ENCODE results near the gene TPPP.
"Not testable (repeated sequence)": the region's sequence is repeated elsewhere in the genome, so short reads cannot be mapped to it uniquely, and the experiment has no call there.

Gene TPPP

GRCh38 chr5:643811-644271, 49.3 kb downstream of the TPPP start:
- no peak for DNase-seq

- peak; percentile 54 for DNase-seq
These were observed 49.8 kb downstream of the TPPP start for GRCh38 chr5:643351-643801.

- DNase-seq, result no peak
These were observed 50.7 kb downstream of the TPPP start for GRCh38 chr5:642481-642880.

DNA sequence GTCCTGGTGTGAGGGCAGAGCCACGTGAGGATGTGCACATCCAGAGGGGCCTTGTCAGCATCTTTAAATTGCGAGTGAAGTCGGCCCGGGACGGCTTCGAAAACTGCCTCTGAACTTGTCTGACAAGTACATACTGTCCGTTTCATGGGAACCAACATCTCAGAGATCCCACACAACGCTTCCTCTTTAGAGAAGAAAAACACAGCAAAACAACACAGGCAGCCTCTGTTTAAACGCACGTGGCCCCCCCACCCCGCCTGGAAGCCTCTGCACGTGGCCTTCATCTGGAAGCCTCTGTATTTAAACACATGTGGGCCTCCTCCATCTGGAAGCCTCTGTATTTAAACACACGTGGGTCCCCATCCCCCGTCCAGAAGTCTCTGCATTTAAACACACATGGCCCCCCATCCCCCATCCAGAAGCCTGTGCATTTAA, 51.8 kb downstream of the TPPP start:
- DNase-seq, result no peak

GRCh38 chr5:640461-641330, 52.5 kb downstream of the TPPP start:
- peak; percentile 50 for DNase-seq

- peak; percentile 57 for DNase-seq
These were observed 53.5 kb downstream of the TPPP start for GRCh38 chr5:639584-640213.

GRCh38 chr5:639253-639530, 54.0 kb downstream of the TPPP start:
- peak; percentile 53 for DNase-seq

- peak; percentile 42 for DNase-seq
These were observed 54.5 kb downstream of the TPPP start for GRCh38 chr5:638501-639252.

GRCh38 chr5:637581-638450, 55.3 kb downstream of the TPPP start:
- DNase-seq, result peak; percentile 54

- peak; percentile 59 for DNase-seq
These were observed 56.2 kb downstream of the TPPP start for GRCh38 chr5:636951-637350.

DNA sequence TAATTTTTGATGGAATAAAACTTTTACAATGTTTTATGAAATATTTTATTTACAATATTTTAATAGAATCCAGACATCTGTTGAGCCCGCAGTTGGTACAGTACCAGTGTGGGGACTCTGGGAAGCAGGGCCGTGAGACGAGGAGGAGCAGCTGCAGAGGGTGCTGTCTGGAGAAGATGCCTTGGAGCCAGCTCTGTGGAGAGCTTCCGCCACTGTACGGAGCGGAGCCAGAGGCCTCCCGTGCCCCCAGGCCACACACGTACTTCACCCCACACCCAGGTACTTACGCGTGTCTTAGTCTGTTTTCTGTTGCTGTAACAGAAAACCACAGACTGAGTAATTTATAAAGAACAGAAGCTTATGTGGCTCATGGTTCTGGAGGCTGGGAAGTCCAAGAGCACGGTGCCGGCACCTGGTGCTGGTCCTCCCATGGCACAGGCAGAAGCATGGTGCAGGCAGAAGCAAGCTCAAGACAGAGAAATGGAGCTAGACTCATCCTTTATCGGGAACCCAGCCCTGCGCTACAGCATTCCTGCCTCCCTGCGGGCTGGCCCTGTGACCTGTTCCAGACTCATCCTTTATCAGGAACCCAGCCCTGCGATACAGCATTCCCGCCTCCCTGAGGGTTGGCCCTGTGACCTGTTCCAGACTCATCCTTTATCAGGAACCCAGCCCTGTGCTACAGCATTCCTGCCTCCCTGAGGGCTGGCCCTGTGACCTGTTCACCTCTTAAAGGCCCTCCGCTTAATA, 57.7 kb downstream of the TPPP start:
- peak; percentile 41 for DNase-seq

DNA sequence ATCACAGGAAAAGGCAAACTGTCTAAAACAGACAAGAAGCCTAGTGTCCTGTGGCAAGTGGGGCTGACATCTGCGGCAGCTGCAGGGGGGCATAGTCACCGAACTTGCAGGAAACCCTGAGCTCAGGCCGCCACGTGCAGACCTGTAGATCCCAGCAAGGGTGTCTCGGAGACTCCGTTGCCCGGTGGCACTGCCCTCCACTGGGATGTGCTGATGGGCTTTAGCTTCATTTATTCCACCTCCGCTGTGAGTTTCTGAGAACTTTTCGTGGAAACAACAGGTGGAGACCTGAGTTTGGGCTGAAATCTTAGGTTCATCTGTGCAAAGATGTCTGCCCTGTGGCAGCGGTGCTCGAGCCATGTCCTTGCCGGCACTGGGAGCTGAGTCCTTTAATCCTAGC, 59.0 kb downstream of the TPPP start:
- DNase-seq, result peak; percentile 53

DNA sequence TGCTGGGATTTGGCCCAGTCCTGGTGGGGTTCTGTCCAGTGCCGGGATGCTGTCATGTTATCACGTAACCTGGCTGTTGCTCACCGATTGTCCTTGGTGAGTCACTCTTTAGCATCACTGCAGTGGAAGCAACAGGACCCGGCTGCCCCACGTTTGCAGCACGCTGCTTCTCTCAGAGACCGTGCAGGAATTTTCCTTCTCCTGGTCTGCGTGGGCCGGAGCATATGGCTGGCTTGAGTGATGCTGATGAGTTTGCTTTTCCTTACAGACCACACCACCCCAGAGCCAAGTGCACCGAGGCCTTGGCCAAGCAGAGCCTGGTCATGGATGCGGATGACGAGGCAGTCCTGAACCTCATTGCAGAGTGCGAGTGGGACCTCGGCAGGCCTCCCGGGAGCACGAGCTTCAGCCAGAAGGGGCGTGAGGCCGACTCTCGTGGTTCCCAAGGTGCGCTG, 59.6 kb downstream of the TPPP start:
- DNase-seq, result peak; percentile 53

- not testable (repeated sequence) for DNase-seq
These were observed 64.6 kb downstream of the TPPP start for GRCh38 chr5:628351-629205.

- DNase-seq, result no peak
These were observed 65.3 kb downstream of the TPPP start for GRCh38 chr5:627840-628239.

DNA sequence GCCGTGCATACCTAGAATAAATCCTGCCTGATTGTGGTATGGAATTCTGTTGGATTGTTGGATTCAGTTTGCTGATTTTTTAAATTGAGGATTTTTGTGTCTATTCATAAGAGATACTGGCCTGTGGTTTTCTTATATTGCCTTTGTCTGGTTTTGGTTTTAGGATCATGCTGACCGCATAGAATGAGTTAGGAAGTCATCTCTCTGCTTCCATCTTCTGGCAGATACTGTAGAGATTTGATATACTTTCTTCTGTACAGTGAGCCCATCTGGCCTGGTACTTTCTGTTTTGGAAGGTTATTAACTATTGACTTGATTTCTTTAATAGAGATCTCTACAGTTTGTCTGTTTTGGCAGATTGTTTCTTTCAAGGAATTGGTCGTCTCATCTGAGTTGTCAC, 66.3 kb downstream of the TPPP start:
- no peak for DNase-seq

GRCh38 chr5:625516-625915, 67.6 kb downstream of the TPPP start:
- no peak for DNase-seq

DNA sequence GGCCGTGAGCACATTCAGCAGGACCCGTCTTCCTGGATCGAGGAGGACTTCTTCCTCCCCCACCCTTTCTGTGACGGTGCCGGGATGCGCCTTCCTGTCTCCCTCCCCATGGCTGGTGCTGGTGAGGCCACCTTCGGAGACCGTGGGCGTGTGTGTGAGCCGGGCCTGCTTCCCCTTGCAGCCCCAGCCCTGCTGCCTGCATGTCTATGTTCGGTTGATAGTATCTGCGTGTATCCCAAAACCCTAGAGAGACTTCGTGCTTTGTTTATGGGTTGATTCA, 68.3 kb downstream of the TPPP start:
- no peak for DNase-seq

DNA sequence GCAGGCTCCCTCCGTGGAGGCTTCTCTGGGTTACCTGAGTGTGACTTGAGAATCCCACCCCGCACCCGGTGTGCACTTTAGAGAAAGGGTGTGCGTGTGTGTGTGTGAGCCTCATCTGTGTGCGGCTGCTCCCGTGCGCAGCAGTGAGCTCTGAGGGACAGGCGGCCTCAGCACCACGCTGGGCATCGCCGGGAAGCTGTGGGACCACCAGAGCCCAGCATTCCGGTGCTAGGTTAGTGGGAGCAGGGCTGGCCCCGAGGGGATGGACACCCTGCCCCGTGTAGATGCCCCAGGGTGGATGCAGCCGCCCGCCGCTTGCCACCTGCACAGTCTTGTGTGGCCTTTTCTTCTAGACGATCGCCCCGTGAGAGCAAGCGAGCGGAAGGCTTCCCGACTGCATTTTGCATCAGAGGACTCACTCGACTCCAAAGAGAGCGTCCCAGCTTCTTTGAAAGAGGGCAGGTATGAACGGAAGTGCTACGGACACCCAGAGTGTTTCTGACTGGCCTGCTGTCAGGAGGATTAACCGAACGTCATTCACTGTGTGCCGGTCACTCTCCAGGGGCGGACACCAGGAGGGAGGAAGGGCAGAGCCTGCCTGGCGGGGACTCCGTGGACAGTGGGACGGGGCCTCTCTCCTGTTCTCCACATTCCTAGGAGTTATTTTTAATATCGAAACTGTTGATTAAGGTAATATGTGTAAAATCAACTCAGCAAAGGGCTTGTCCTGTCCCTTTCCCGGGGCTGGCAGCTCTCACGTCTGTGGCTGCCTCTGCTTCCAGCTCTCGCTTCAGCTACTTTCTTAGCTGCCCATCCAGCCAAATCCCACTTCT, 68.8 kb downstream of the TPPP start:
- DNase-seq, result no peak

DNA sequence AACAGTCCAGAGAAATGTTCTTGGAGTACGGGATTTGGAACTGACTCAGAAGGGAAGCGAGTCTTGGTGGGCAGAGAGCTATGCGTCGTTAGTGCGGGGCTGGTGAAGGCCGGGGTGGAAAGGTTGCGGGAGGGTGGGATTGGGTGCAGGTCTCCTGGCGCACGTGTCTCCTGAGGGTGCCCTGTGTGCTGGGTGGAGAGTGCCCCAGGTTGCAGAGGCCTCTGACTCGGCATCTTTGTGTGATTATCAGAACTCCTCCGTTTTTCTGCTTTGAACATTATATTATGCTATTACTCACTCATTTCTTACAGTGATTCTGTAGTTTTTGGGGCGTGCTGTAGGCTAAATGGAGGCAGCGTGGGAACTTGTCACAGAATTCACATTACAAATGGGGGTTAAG, 69.6 kb downstream of the TPPP start:
- DNase-seq, result no peak

Measured in activated effector memory CD4-positive, alpha-beta T cell treated with anti-CD3 and anti-CD28 coated beads, Interleukin-2, amount 50 U/mL, for 16 hours (primary cell).